Keratinocyte (primary cell): ENCODE results near the gene PLPP4. TPM values are rescaled to one million over a fixed set of nuclear protein-coding genes. Genes with fewer than 3 reads are reported as not detected.

Experiments
- DNase-seq: peaks from one replicate; pipeline ENCODE4 v3.0.0-alpha.2; 2011; ENCODE audit warnings: low read depth, missing footprints, low spot score
- FAIRE-seq: peaks from 2 replicates; lab custom pipeline; 2011; peaks lifted over from hg19 to GRCh38; lab: Jason Lieb, UNC
- H2AFZ ChIP-seq: 2 replicates; pipeline ENCODE4 v1.6.0; 2012; ENCODE audit warnings: low read length, control low read depth, inconsistent platforms; ENCODE audit not compliant: control insufficient read depth
- H3K27ac ChIP-seq: 2 replicates; pipeline ENCODE4 v1.5.1; 2011; ENCODE audit warnings: low read length; ENCODE audit not compliant: control insufficient read depth, insufficient read depth
- H3K27me3 ChIP-seq: 3 replicates; pipeline ENCODE4 v1.6.0; 2011; ENCODE audit warnings: low read length; ENCODE audit not compliant: control insufficient read depth, insufficient read depth; ENCODE audit errors: extremely low read depth
- H3K36me3 ChIP-seq, 2 experiments: 2 replicates in 1 of 2; 3 replicates in 1 of 2; pipeline ENCODE4 v1.5.1; 2011; ENCODE audit warnings: low read length in 2 of 2, mild to moderate bottlenecking in 1 of 2; ENCODE audit not compliant: control insufficient read depth in 2 of 2, insufficient read depth in 2 of 2; ENCODE audit errors: extremely low read depth in 1 of 2
- H3K4me1 ChIP-seq: 3 replicates; pipeline ENCODE4 v1.5.1; 2011; ENCODE audit warnings: low read length; ENCODE audit not compliant: control insufficient read depth, insufficient read depth; ENCODE audit errors: extremely low read depth
- H3K4me2 ChIP-seq: 3 replicates; pipeline ENCODE4 v1.6.0; 2011; ENCODE audit warnings: low read depth, low read length; ENCODE audit not compliant: control insufficient read depth, insufficient read depth; ENCODE audit errors: extremely low read depth
- H3K4me3 ChIP-seq, 3 experiments: fragments of 200-600 bp in 1 of 3; sonication (generic) in 1 of 3; 2 replicates in 2 of 3; 3 replicates in 1 of 3; pipeline ENCODE4 v1.5.1; 2011 to 2016; ENCODE audit warnings: low read length in 3 of 3, mild to moderate bottlenecking in 3 of 3, control low read depth in 2 of 3, inconsistent platforms in 1 of 3, low read depth in 1 of 3, mixed read lengths in 1 of 3, mixed run types in 1 of 3, moderate library complexity in 1 of 3; ENCODE audit not compliant: control insufficient read depth in 2 of 3, insufficient read depth in 2 of 3; ENCODE audit errors: extremely low read depth in 1 of 3
- H3K79me2 ChIP-seq: 2 replicates; pipeline ENCODE4 v1.6.0; 2012; ENCODE audit warnings: low read length; ENCODE audit not compliant: control insufficient read depth, insufficient read depth
- H3K9ac ChIP-seq: 3 replicates; pipeline ENCODE4 v1.6.0; 2011; ENCODE audit warnings: low read length; ENCODE audit not compliant: control insufficient read depth, insufficient read depth; ENCODE audit errors: extremely low read depth
- H3K9me1 ChIP-seq: 3 replicates; pipeline ENCODE4 v1.6.0; 2011; ENCODE audit warnings: low read length; ENCODE audit not compliant: control insufficient read depth, insufficient read depth; ENCODE audit errors: extremely low read depth
- H3K9me3 ChIP-seq: 2 replicates; pipeline ENCODE4 v1.5.1; 2012; ENCODE audit warnings: low read depth, low read length; ENCODE audit not compliant: control insufficient read depth
- H4K20me1 ChIP-seq: 3 replicates; pipeline ENCODE4 v1.6.0; 2011; ENCODE audit warnings: low read length; ENCODE audit not compliant: control insufficient read depth, insufficient read depth; ENCODE audit errors: extremely low read depth
- CTCF ChIP-seq, 3 experiments: IDR thresholded peaks in 1 of 3; conservative IDR thresholded peaks in 1 of 3; optimal IDR thresholded peaks in 1 of 3; 2 replicates in 2 of 3; 3 replicates in 1 of 3; pipeline versions ENCODE3 to v1.5.1; 2011; ENCODE audit warnings: low read length in 3 of 3, mild to moderate bottlenecking in 3 of 3, moderate library complexity in 2 of 3, control low read depth in 1 of 3, inconsistent platforms in 1 of 3; ENCODE audit not compliant: insufficient read depth in 2 of 3; ENCODE audit errors: extremely low read depth in 1 of 3
- EZH2 ChIP-seq: IDR thresholded peaks from one replicate; pipeline ENCODE4 v1.6.1; 2012; ENCODE audit warnings: inconsistent platforms, mild to moderate bottlenecking, low read length, moderate library complexity
- dilution Hi-C: fragments of 300-500 bp; cut with MboI; formaldehyde crosslinking; loops from one replicate; pipeline ENCODE4 v1.7.0; 2020; ENCODE audit warnings: low sequenced_read_pairs; ENCODE audit not compliant: extremely low pct_ligation_motif_present
- polyA plus RNA-seq, 5 experiments: library from polyadenylated mRNA; depleted of rRNA in 3 of 5; stranded (reverse) in 3 of 5; stranded (forward) in 1 of 5; unstranded in 1 of 5; fragments of >200 nt; gene quantifications; 1 replicate in 1 of 5; 2 replicates in 3 of 5; 3 replicates in 1 of 5; pipeline versions ENCODE4 v1.2.1 to v1.2.3, GENCODE V29; 2011 to 2012; ENCODE audit warnings: missing spikeins in 2 of 5, low read depth in 1 of 5, low replicate concordance in 1 of 5

PLPP4 gene
- polyA plus RNA-seq, 1 donor (not counting 4 experiments of a cell fraction or from before 2014, with no cell fraction given): 0.76 TPM

- no peaks in the 10 kb centered on the region for H3K9me3 ChIP-seq
- H3K9me1 ChIP-seq: no peaks in the 10 kb centered on the region
- no peaks in the 10 kb centered on the region for H3K4me1 ChIP-seq
- H3K36me3 ChIP-seq: no peaks in the 10 kb centered on the region
- TF ChIP-seq CTCF (optimal IDR thresholded peaks at IDR 0.05 in 1 of 3, IDR thresholded peaks at IDR 0.05 in 1 of 3, conservative IDR thresholded peaks at IDR 0.05 in 1 of 3; ENCODE audit: extremely low read depth in 1 of 3, insufficient read depth in 2 of 3, low read length in 3 of 3): no peak
- TF ChIP-seq EZH2: no peak
- H4K20me1 ChIP-seq: no peaks in the 10 kb centered on the region
- DNase-seq (no peak), FAIRE-seq (no peak)
- no peaks in the 10 kb centered on the region for H3K27me3 ChIP-seq
- no peak overlapping the region for H3K4me3 ChIP-seq
- H2AFZ ChIP-seq: no peak overlapping the region
- no peaks in the 10 kb centered on the region for H3K79me2 ChIP-seq
- no peak overlapping the region for H3K27ac ChIP-seq
- dilution Hi-C loops: no loop called here
- H3K4me2 ChIP-seq: no peak overlapping the region
- H3K9ac ChIP-seq: no peak overlapping the region
Measured at GRCh38 chr10:120541984-120542383, 85.0 kb downstream of the PLPP4 start.

- H2AFZ ChIP-seq: no peak overlapping the region
- TF ChIP-seq EZH2: no peak
- TF ChIP-seq CTCF (optimal IDR thresholded peaks at IDR 0.05 in 1 of 3, IDR thresholded peaks at IDR 0.05 in 1 of 3, conservative IDR thresholded peaks at IDR 0.05 in 1 of 3; ENCODE audit: extremely low read depth in 1 of 3, insufficient read depth in 2 of 3, low read length in 3 of 3): no peak
- H4K20me1 ChIP-seq: no peaks in the 10 kb centered on the region
- no peak overlapping the region for H3K4me3 ChIP-seq
- H3K27me3 ChIP-seq: no peaks in the 10 kb centered on the region
- no peaks in the 10 kb centered on the region for H3K4me1 ChIP-seq
- no peaks in the 10 kb centered on the region for H3K9me1 ChIP-seq
- H3K36me3 ChIP-seq: no peaks in the 10 kb centered on the region
- FAIRE-seq (no peak), DNase-seq (no peak)
- dilution Hi-C loops: no loop called here
- no peaks in the 10 kb centered on the region for H3K79me2 ChIP-seq
- H3K4me2 ChIP-seq: no peak overlapping the region
- no peak overlapping the region for H3K27ac ChIP-seq
- H3K9ac ChIP-seq: no peak overlapping the region
- no peaks in the 10 kb centered on the region for H3K9me3 ChIP-seq
Measured at GRCh38 chr10:120542591-120542990, 85.6 kb downstream of the PLPP4 start.
